A549 (cell line): Measurements from ENCODE around the gene RSRC2. TPM values are rescaled to one million over a fixed set of nuclear protein-coding genes. Genes with fewer than 3 reads are reported as not detected.

Source experiments
- ATAC-seq, 2 experiments: fragments of 200-7000 bp in 1 of 2; fragments of >200 bp in 1 of 2; cut with Nextera tagmentation in 1 of 2; cut with Tn5 transposase in 1 of 2; 3 replicates each; pipeline versions ENCODE4 v1.8.0 to v1.9.1; 2018 to 2020; ENCODE audit warnings: mild to moderate bottlenecking in 1 of 2, moderate library complexity in 1 of 2
- CTCF ChIA-PET: fragments of 300-600 bp; sonication (Branson Sonifier 250); formaldehyde crosslinking; extraction: SDS; loops from one replicate; lab custom pipeline; 2021; ENCODE audit warnings: antibody characterized with exemption, inconsistent platforms; lab: Yijun Ruan, JAX
- POLR2A ChIA-PET: fragments of 350-600 bp; formaldehyde crosslinking; extraction: SDS; loops from one replicate; lab custom pipeline; 2021; ENCODE audit warnings: antibody characterized with exemption, inconsistent platforms; lab: Yijun Ruan, JAX
- DNase-seq, 2 experiments: peaks; one replicate each; pipeline versions ENCODE4 v3.0.0 to v3.0.0-alpha.2; 2011 to 2016; ENCODE audit warnings: low read depth in 1 of 2, low spot score in 1 of 2
- FAIRE-seq: peaks from 2 replicates; lab custom pipeline; 2011; peaks lifted over from hg19 to GRCh38; lab: Jason Lieb, UNC
- H3K27ac ChIP-seq, 2 experiments: fragments of >200 bp; sonication (Bioruptor Twin); formaldehyde crosslinking; 3 replicates each; pipeline ENCODE4 v1.5.1; 2016 to 2017
- H3K4me1 ChIP-seq: fragments of >200 bp; sonication (Bioruptor Twin); formaldehyde crosslinking; 3 replicates; pipeline ENCODE4 v1.6.1; 2016
- H3K4me2 ChIP-seq: fragments of >200 bp; sonication (Bioruptor Twin); formaldehyde crosslinking; 3 replicates; pipeline ENCODE4 v1.6.1; 2016
- H3K4me3 ChIP-seq: fragments of >200 bp; sonication (Bioruptor Twin); formaldehyde crosslinking; 3 replicates; pipeline ENCODE4 v1.5.1; 2016
- H3K9me3 ChIP-seq: fragments of >200 bp; sonication (Bioruptor Twin); formaldehyde crosslinking; 3 replicates; pipeline ENCODE4 v1.6.1; 2016
- BHLHE40 ChIP-seq: IDR thresholded peaks from 2 replicates; pipeline ENCODE4 v1.6.1; 2012; ENCODE audit warnings: low read depth, low read length, inconsistent platforms
- CEBPB ChIP-seq, 2 experiments: fragments of >200 bp in 1 of 2; sonication (Bioruptor Twin) in 1 of 2; formaldehyde crosslinking in 1 of 2; IDR thresholded peaks; 2 replicates each; pipeline ENCODE4 v1.6.1; 2012 to 2016
- CHD2 ChIP-seq: fragments of 150-350 bp; IDR thresholded peaks from 2 replicates; pipeline ENCODE4 v1.6.1; 2014; ENCODE audit warnings: low read length; ENCODE audit not compliant: partially characterized antibody
- CHD4 ChIP-seq: fragments of 200-600 bp; sonication (generic); IDR thresholded peaks from 2 replicates; pipeline ENCODE4 v1.6.1; 2016; ENCODE audit warnings: antibody characterized with exemption, mild to moderate bottlenecking, borderline replicate concordance
- CTCF ChIP-seq: fragments of >200 bp; sonication (Bioruptor Twin); formaldehyde crosslinking; IDR thresholded peaks from 3 replicates; pipeline ENCODE4 v1.5.1; 2016
- E2F6 ChIP-seq: IDR thresholded peaks from 2 replicates; pipeline ENCODE4 v1.6.1; 2012; ENCODE audit warnings: low read depth, borderline replicate concordance
- EHF ChIP-seq: fragments of 250-450 bp; sonication (Bioruptor Pico); IDR thresholded peaks from 2 replicates; pipeline ENCODE4 v1.5.0; 2020; ENCODE audit warnings: mild to moderate bottlenecking
- EHMT2 ChIP-seq: fragments of 200-600 bp; sonication (generic); IDR thresholded peaks from 2 replicates; pipeline ENCODE4 v1.6.1; 2016; ENCODE audit warnings: antibody characterized with exemption, low read depth, mild to moderate bottlenecking, moderate library complexity
- FOSB ChIP-seq: fragments of 250-450 bp; sonication (Bioruptor Pico); IDR thresholded peaks from 2 replicates; pipeline ENCODE4 v1.5.0; 2020; ENCODE audit warnings: mild to moderate bottlenecking, moderate library complexity
- FOSL2 ChIP-seq, 2 experiments: fragments of 450-650 bp in 1 of 2; fragments of >200 bp in 1 of 2; sonication (Bioruptor Twin) in 1 of 2; formaldehyde crosslinking; IDR thresholded peaks; 2 replicates each; pipeline versions ENCODE4 v1.5.0 to v1.6.1; 2016 to 2020; ENCODE audit warnings: mild to moderate bottlenecking in 1 of 2, moderate library complexity in 1 of 2
- GATA3 ChIP-seq: IDR thresholded peaks from 2 replicates; pipeline ENCODE4 v1.6.1; 2012; ENCODE audit warnings: borderline replicate concordance
- HDAC2 ChIP-seq: fragments of 200-600 bp; sonication (generic); IDR thresholded peaks from 2 replicates; pipeline ENCODE4 v1.6.1; 2016
- HOXA7 ChIP-seq: fragments of 250-450 bp; sonication (Bioruptor Pico); IDR thresholded peaks from 2 replicates; pipeline ENCODE4 v1.5.0; 2020; ENCODE audit warnings: mild to moderate bottlenecking, moderate library complexity
- HOXB13 ChIP-seq: fragments of 250-450 bp; sonication (Bioruptor Pico); IDR thresholded peaks from 2 replicates; pipeline ENCODE4 v1.5.0; 2020; ENCODE audit warnings: low read depth, mild to moderate bottlenecking, moderate library complexity
- MAFK ChIP-seq: fragments of 450-650 bp; IDR thresholded peaks from 2 replicates; pipeline ENCODE4 v1.6.1; 2014; ENCODE audit not compliant: partially characterized antibody
- MYC ChIP-seq: IDR thresholded peaks from 2 replicates; pipeline ENCODE4 v1.6.1; 2012; ENCODE audit warnings: mild to moderate bottlenecking, inconsistent platforms, low read length, improper control_type of control experiment, borderline replicate concordance
- NFE2L2 ChIP-seq: fragments of 150-350 bp; conservative IDR thresholded peaks from 2 replicates; pipeline ENCODE4 v1.6.1; 2014; ENCODE audit warnings: low read length
- POLR2A ChIP-seq: IDR thresholded peaks from 2 replicates; pipeline ENCODE4 v1.6.1; 2012; ENCODE audit warnings: mild to moderate bottlenecking, low read length
- POLR2AphosphoS2 ChIP-seq: conservative IDR thresholded peaks from 2 replicates; pipeline ENCODE4 v1.6.1; 2012; ENCODE audit warnings: low read length, improper control_type of control experiment, inconsistent platforms
- RCOR1 ChIP-seq: fragments of 150-350 bp; IDR thresholded peaks from 2 replicates; pipeline ENCODE4 v1.6.1; 2014; ENCODE audit warnings: antibody characterized with exemption, low read length, low read depth
- SMC3 ChIP-seq: fragments of >200 bp; sonication (Bioruptor Twin); formaldehyde crosslinking; IDR thresholded peaks from 3 replicates; pipeline ENCODE4 v1.6.1; 2018; ENCODE audit warnings: inconsistent platforms
- TP53 ChIP-seq: fragments of 250-450 bp; sonication (Bioruptor Pico); IDR thresholded peaks from 2 replicates; pipeline ENCODE4 v1.5.0; 2021; ENCODE audit warnings: mild to moderate bottlenecking, moderate library complexity
- USF2 ChIP-seq: fragments of 450-650 bp; IDR thresholded peaks from 2 replicates; pipeline ENCODE4 v1.6.1; 2014; ENCODE audit warnings: antibody characterized with exemption
- ZC3H11A ChIP-seq: fragments of 450-650 bp; IDR thresholded peaks from 2 replicates; pipeline ENCODE4 v1.6.1; 2014; ENCODE audit warnings: antibody characterized with exemption, mild to moderate bottlenecking
- WGBS: methylation state at CpG from one replicate; pipeline ENCODE4 v1.1.6; 2017; ENCODE audit errors: missing lambda C conversion rate; 5-methylcytosine and 5-hydroxymethylcytosine counted together
- polyA plus RNA-seq, 4 experiments: library from polyadenylated mRNA; depleted of rRNA in 3 of 4; stranded (reverse); fragments of >200 nt; fragmentation: RNase III in 1 of 4; extraction: RNeasy Plus Mini Kit Qiagen cat#74134 plus additional on column Dnase treatment in 1 of 4; gene quantifications; 2 replicates in 3 of 4; 3 replicates in 1 of 4; pipeline ENCODE4 v1.2.3, GENCODE V29; 2011 to 2017
- TF ChIP-seq, protein P1 (sequence below): fragments of 250-450 bp; sonication (Bioruptor Pico); IDR thresholded peaks from 2 replicates; pipeline ENCODE4 v1.5.0; 2020; ENCODE audit warnings: low read depth, mild to moderate bottlenecking, moderate library complexity

Gene RSRC2
- polyA plus RNA-seq, 2 of the 4 experiments (the other 2 are of a cell fraction), result 72.8 to 83.3 TPM

DNA sequence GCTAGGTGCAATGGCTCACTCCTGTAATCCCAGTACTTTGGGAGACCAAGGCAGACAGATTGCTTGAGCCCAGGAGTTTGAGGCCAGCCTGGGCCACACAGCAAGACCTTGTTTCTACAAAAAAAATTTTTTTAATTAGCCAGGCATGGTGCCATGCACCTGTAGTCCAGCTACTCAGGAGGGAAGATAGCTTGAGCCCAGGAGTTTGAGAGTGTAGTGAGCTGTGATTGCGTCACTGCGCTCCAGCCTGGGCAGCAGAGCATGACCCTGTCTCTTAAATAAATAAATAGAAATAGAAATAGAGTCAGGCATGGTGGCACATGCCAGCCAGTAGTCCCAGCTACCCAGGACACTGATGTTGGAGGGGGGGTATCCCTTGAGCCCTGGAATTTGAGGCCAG is 67.5 kb downstream of the RSRC2 start:
- H3K4me3 ChIP-seq, result no peak overlapping the region
- no peaks in the 10 kb centered on the region for H3K9me3 ChIP-seq
- ChIA-PET POLR2A (interaction anchor here (0.6 kb wide), 1 partner anchor 108 kb away, joined by 6 read pairs; no protein-coding TSS in a partner anchor), CTCF (no interaction called here)
- no peak for ATAC-seq
- peaks cover 23% of the 10 kb centered on the region; the same call in 2 of the 3 replicates for H3K4me1 ChIP-seq
- H3K4me2 ChIP-seq, result peak overlapping the region; percentile 39; the same call in 2 of the 3 replicates
- no peak for DNase-seq
- peak overlapping the region in 1 of 2 experiments; percentile 36; a peak in 3 of 6 replicates for H3K27ac ChIP-seq
- no peak for FAIRE-seq
- TF ChIP-seq MAFK, result no peak
- peak; percentile 62 to 89 for TF ChIP-seq CEBPB (IDR thresholded peaks at IDR 0.05)
- 92% methylated on average over 2 of the region's 2 CpGs for WGBS

DNA sequence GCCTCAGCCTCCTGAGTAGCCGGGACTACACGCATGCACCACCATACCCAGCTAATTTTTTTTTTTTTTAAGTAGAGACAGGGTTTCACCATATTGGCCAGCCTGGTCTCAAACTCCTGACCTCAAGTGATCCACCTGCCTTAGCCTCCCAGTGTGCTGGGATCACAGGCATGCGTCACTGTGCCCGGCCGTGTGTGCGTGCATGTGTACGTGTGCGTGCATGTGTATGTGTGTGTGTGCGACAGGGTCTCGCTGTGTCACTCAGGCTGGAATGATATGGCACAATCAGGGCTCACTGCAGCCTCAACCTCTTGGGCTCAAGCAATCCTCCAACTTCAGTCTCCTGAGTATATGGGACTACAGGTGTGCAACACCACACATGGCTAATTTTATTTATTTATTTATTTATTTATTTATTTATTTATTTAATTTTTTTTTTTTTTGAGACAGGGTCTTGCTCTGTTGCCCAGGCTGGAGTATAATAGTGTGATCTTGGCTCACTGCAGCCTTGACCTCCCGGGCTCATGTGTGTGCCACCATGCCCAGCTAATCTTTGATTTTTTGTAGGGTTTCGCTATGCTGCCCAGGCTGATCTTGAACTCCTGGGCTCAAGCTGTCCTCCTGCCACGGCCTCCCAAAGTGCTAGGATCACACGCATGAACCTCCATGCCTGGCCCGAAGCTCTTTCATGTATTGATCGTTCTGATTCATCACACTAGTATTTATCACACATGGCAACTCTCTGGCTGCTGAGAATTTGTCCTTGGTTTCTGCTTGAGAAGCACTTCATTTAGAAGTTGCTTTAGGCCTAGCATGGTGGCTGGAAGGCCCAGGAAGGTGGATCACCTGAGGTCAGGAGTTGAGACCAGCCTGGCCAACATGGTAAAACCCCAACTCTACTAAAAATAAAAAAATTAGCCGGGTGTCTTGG is 68.4 kb downstream of the RSRC2 start:
- H3K4me3 ChIP-seq, result no peak overlapping the region
- ATAC-seq, result no peak
- no peaks in the 10 kb centered on the region for H3K9me3 ChIP-seq
- no peak overlapping the region for H3K4me2 ChIP-seq
- POLR2A ChIA-PET, result interaction anchor here (0.6 kb wide), 1 partner anchor 108 kb away, joined by 6 read pairs; no protein-coding TSS in a partner anchor
- 96% methylated on average over 17 of the region's 17 CpGs for WGBS
- CTCF ChIA-PET, result interaction anchor here (0.6 to 1.1 kb wide), 2 partner anchors 13 to 564 kb away, joined by 3 to 5 read pairs; no protein-coding TSS in a partner anchor
- FAIRE-seq, result no peak
- H3K27ac ChIP-seq, result peak overlapping the region in 1 of 2 experiments; percentile 52; a peak in 1 of 6 replicates
- TF ChIP-seq ZC3H11A (peak; percentile 73), FOSB (CRISPR knock-in tag) (no peak), NFE2L2 (no peak)
- no peak for DNase-seq
- peaks cover 21% of the 10 kb centered on the region; the same call in 2 of the 3 replicates for H3K4me1 ChIP-seq

DNA sequence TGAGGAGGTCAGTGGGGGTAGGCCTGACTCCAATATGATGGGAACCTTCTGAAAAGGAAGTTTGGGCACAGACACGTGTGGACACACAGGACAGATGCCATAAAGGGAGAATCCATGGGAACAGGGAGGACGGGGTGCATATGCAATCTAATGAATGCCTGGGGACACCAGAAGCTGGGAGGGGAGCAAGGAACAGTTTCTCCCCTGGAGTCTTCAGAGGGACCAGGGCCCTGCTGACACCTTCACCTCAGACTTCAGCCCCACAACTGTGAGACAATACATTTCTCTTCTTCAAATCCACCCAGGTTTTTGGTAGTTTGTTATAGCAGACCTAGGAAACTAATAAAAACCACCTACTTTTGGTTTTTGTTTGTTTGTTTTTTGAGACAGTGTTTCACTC is 69.1 kb downstream of the RSRC2 start:
- H3K4me1 ChIP-seq, result peaks cover 21% of the 10 kb centered on the region; the same call in 2 of the 3 replicates
- no peak for FAIRE-seq
- H3K27ac ChIP-seq, result peak overlapping the region in 1 of 2 experiments; percentile 52; a peak in 2 of 6 replicates
- ChIA-PET POLR2A (no interaction called here), CTCF (interaction anchor here (0.6 to 1.1 kb wide), 3 partner anchors 14 to 563 kb away, joined by 3 to 5 read pairs (median 3); no protein-coding TSS in a partner anchor)
- no peaks in the 10 kb centered on the region for H3K9me3 ChIP-seq
- no peak for ATAC-seq
- WGBS, result 72% methylated on average over 2 of the region's 2 CpGs
- no peak for DNase-seq
- H3K4me2 ChIP-seq, result no peak overlapping the region
- H3K4me3 ChIP-seq, result no peak overlapping the region
- TF ChIP-seq HOXA7 (CRISPR knock-in tag) (no peak), FOSB (CRISPR knock-in tag) (no peak), RCOR1 (no peak), EHMT2 (no peak), POLR2AphosphoS2 (no peak), EHF (CRISPR knock-in tag) (no peak)

- ATAC-seq, result no peak
- no peak for DNase-seq
- ChIA-PET CTCF (interaction anchor here (1.0 to 1.3 kb wide), 2 partner anchors 17 to 31 kb away, joined by 3 to 8 read pairs; no protein-coding TSS in a partner anchor), POLR2A (no interaction called here)
- peaks cover 23% of the 10 kb centered on the region; the same call in 2 of the 3 replicates for H3K4me1 ChIP-seq
- H3K4me3 ChIP-seq, result no peak overlapping the region
- no peak overlapping the region for H3K4me2 ChIP-seq
- H3K9me3 ChIP-seq, result no peaks in the 10 kb centered on the region
- WGBS, result 57% methylated on average over 6 of the region's 6 CpGs
- FAIRE-seq, result no peak
- peak overlapping the region in 1 of 2 experiments; percentile 58; a peak in 2 of 6 replicates for H3K27ac ChIP-seq
- TF ChIP-seq, protein P1, sequence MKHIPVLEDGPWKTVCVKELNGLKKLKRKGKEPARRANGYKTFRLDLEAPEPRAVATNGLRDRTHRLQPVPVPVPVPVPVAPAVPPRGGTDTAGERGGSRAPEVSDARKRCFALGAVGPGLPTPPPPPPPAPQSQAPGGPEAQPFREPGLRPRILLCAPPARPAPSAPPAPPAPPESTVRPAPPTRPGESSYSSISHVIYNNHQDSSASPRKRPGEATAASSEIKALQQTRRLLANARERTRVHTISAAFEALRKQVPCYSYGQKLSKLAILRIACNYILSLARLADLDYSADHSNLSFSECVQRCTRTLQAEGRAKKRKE, result no peak
- TF ChIP-seq USF2 (no peak), CHD4 (no peak), HOXB13 (CRISPR knock-in tag) (no peak), SMC3 (no peak), FOSL2 (IDR thresholded peaks at IDR 0.05) (no peak), FOSL2 (CRISPR knock-in tag; IDR thresholded peaks at IDR 0.05) (no peak), ZC3H11A (no peak), HDAC2 (no peak), MYC (no peak), CHD2 (no peak), TP53 (CRISPR knock-in tag) (no peak), POLR2A (no peak), RCOR1 (no peak), E2F6 (no peak), CTCF (no peak), BHLHE40 (no peak), GATA3 (no peak)
Observed at GRCh38 chr12:122454739-122455138, 72.0 kb downstream of the RSRC2 start.
